Inferior parietal cortex (tissue), 1 donor: ENCODE results near the gene SLC2A11.
"Not testable (repeated sequence)": the region's sequence is repeated elsewhere in the genome, so short reads cannot be mapped to it uniquely, and the experiment has no call there.

Experiments
- DNase-seq: peaks from one replicate; pipeline ENCODE4 v3.0.0-alpha.2; 2016; ENCODE audit errors: extremely low spot score

SLC2A11 gene

GRCh38 chr22:23847310-23847920 is 10.3 kb upstream of the SLC2A11 start:
- DNase-seq = no peak

GRCh38 chr22:23847991-23848864 is 9.4 kb upstream of the SLC2A11 start:
- no peak for DNase-seq

DNA sequence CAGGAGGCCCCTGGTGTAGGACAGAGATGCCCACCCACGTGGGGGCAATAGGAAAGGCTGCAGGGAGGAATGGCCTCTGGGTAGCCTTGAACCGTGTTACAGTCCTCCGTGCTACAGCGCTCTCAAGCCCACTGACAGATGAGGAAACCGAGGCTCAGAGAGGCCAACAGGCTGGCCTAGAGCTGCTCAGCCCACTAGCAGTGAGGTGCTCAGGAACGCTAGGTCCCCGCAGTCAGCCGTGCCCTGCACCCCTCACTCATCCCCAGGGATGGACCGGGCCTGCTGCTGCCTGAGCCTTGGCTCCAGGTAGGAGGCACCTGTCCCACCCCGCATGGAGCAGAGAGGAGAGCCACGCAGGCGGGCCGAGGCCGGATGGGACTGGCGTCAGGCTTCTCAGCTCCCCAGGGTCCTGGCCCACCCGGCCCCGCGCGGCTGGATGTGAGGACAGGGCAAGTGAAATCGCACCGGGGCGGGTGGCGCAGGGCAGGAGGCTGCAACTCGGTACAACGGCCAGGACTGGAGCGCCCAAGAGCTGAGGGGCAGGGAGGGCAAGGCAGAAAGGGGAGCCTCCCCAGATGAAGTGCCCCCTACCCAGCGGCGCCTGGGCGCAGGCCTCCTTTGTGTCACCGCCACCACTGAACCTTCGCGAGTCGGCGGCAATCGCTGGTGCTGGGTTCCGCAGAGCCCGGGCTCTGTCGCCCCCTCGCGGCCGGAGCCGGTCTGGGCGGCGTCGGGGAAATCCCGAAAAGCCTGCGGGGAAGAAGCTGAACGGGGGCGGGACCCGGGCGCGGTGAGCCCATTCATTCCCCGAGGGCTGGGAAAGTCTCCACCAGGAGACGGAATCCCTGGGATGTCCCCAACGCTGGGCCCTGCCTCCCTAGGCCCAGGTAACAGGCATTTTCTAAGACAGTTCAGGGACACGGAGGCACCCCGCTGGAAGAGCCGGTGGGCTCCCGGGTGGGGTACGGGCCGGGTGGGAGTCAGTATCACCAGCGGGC is 8.4 kb upstream of the SLC2A11 start:
- peak; percentile 76 for DNase-seq

GRCh38 chr22:23850136-23850611 is 7.5 kb upstream of the SLC2A11 start:
- DNase-seq = no peak

DNA sequence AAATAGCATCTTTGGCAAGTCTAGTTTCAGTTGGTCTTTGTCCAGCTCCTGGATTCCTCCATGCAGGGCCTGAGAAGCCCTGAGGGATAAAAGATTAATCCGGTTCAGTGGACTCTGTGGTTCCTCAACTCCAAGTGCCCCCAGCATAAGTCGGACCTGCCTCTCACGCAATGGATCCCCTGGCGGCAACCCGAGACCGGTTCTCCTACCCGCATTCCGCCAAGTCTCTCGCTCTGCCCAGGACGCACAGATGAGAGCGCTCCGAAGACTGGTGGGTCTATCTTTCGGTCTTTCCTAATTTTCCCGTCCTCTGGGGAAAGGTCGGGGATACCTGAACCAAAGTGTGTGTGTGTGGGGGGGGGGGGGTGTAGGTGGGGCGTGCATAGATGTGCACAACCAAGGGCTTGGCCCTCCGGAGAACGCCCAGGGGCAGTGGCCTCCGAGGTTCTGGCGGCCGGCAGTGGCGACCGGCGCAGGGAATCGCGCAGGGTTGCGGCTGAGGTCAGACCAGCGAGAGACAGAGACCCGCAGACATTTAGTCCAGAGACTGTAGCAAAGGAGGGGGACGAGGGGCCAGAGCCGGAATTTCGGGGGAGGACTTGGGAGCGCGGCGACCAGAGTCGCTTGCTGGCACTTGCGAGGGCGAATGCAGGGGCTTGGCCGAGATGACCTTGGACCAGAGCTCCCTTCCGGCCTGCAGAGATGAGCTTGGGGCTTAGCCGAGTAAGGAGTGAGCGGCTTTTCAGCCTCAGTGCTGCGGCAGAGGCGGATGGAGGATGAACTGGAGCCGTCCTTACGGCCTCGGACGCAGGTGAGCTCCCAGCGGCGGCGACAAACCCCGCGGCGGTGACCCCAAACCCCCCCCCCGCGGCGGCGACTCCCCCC is 712 bp upstream of the SLC2A11 start:
- peak; percentile 51 for DNase-seq

DNA sequence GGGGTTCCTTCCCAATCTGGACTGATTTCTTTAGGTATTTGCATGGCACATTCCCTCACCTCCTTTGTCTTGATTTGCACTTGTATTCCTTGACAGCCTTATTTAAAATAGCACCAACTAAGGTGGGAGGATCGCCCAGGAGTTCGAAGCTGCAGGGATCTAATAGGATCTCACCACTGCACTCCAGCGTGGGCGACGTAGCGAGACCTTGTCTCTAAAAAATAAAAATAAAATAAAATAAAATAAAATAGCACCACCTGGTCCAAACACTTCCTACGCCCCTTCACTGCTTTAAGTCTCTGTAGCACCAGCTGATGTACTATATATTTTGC is 775 bp downstream of the SLC2A11 start:
- DNase-seq = peak; percentile 35

DNA sequence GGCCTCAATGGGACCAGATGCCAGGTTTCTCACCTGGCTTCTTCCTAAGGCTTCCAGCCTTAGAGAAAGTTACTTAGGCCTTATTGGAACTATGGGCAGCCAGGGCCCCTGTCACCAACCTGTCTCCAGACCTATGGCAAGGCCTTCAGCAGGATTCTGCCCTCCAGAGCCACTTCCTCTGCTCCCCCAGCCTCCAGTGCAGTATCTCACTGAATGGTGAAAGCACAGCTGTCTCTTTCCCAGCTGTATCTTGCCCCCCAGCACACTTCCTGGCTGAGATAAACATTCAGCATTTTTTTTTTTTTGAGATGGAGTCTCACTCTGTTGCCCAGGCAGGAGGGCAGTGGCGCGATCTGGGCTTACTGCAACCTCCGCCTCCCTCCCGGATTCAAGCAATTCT is 1.5 kb downstream of the SLC2A11 start:
- DNase-seq = no peak

- not testable (repeated sequence) for DNase-seq
Observed at GRCh38 chr22:23860187-23860586, 2.5 kb downstream of the SLC2A11 start.

DNA sequence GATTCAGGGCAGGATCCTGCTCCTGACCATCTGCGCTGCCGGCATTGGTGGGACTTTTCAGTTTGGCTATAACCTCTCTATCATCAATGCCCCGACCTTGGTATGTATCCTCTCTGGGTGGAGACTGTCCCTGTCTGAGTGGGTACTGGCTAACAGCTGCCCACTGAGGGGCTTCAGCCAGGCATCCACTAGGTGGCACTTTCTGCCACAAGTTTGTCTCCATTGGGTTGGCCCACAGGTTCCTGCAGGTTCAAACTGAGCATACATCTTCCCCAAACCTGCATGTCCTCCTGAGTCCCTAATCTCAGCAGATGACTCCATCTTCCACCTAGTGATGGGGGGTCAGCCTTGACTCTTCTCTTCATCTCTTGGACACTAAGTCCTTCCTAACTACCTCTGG is 4.4 kb downstream of the SLC2A11 start:
- no peak for DNase-seq

- not testable (repeated sequence) for DNase-seq
Observed at GRCh38 chr22:23864499-23865154, 7.0 kb downstream of the SLC2A11 start.

DNA sequence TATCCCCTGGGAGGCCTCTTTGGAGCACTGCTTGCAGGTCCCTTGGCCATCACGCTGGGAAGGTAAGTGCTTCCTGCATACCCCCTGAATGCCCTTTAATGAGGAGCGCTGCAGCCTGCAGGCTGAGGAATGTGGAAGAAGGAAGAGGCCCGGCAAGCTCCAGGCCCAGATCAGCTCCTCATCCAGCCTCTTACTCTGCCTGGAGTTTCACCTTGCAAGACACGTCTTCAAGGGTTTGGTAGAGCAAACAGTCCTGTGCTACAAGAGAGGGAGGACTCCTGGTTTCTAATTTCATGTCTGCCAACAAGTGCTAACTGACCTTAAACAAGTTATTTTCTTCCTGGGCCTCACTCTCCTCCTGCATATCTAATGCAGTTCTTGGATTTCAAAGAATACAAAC is 10.9 kb downstream of the SLC2A11 start:
- DNase-seq = no peak

- no peak for DNase-seq
Observed at GRCh38 chr22:23874871-23875270, 17.2 kb downstream of the SLC2A11 start.

DNA sequence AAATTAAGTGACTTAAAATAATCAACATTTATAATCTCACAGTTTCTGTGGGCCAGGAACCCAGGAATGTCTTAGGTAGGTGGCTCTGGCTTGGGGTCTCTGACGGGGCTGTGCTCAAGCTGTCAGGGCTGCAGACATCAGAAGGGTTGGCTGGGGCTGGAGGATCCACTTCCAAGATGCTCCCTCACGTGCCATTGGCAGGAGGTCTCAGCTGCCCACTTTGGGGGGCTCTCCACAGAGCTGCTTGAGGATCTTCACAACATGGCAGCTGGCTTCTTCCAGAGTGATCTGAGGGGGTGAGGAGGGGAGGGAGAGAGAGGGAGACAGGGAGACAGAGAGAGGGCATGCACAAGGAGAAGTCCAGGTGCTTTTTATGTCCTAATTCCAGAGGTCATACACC is 18.1 kb downstream of the SLC2A11 start:
- no peak for DNase-seq

DNA sequence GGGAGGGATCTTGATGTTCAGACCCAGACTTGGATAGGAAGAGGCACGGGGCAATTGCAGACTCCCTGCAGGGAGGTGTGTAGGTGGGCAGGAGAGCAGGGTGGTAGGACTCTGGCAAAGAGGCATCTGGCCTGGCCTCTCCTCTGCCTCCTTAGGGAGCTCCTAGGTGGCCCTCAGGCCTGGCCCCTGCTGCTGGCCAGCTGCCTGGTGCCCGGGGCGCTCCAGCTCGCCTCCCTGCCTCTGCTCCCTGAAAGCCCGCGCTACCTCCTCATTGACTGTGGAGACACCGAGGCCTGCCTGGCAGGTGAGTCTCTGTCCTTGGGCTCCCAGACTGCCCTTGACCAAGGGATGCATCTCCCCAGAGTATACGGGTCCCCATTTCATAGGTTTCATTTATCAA is 19.9 kb downstream of the SLC2A11 start:
- no peak for DNase-seq

- no peak for DNase-seq
Observed at GRCh38 chr22:23878219-23878618, 20.5 kb downstream of the SLC2A11 start.

DNA sequence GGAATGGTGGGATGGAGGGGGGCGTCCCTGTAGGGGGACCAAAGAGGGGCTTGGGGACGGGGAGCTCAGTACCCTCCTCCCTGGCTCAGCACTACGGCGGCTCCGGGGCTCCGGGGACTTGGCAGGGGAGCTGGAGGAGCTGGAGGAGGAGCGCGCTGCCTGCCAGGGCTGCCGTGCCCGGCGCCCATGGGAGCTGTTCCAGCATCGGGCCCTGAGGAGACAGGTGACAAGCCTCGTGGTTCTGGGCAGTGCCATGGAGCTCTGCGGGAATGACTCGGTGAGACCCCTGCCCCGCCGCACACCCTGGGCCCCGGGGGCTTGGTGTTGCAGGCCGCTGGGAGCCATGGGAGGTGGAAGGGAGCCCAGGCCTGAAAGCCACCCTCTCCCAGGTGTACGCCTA is 24.7 kb downstream of the SLC2A11 start:
- DNase-seq = no peak

- DNase-seq = no peak
Observed at GRCh38 chr22:23883658-23884057, 26.0 kb downstream of the SLC2A11 start.

GRCh38 chr22:23884140-23884539 is 26.5 kb downstream of the SLC2A11 start:
- no peak for DNase-seq

GRCh38 chr22:23888615-23889401 is 31.1 kb downstream of the SLC2A11 start:
- peak; percentile 43 for DNase-seq

DNA sequence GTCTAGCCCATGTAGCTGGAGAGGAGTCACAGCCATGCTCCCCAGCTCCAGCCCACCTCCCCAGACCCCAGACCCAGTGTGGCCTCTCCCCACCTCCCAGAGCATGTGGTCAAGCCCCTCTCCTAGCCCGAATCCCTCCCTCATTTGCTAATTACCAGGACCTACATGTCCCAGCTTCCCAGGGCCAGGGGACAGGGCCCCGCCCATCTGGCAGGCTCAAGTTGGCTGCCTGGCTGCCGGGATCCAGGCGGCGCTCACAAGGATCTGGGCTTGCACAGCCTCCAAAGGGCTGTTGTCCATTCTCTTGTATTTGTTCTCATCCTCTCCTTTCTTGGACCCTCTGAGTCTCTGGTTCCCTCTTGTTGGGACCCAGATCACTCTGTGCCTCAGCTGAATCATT is 31.9 kb downstream of the SLC2A11 start:
- DNase-seq = no peak
